Measurements from ENCODE around the gene TNFSF13B. TPM values are rescaled to one million over a fixed set of nuclear protein-coding genes. Genes with fewer than 3 reads are reported as not detected.

The TNFSF13B gene
- total RNA-seq (10 to 100 TPM; 22.8 to 82.1 (median 40.2) TPM), polyA plus RNA-seq (10 to 100 TPM in 1 of 3 donors, 1 to 10 TPM in 2; 7.7 to 15.2 (median 7.9) TPM)
- long read RNA-seq, donor 1, partial matches to known transcripts: 0 of 2 reads
- long read RNA-seq, donor 1, other reads (novel, unspliced or antisense): 0 of 2 reads
- long read RNA-seq, donor 2, transcript TNFSF13B-201 (6 exons, 2,582 nt): major isoform, 6 of 6 reads
- long read RNA-seq, donor 2, partial matches to known transcripts: 0 of 6 reads
- long read RNA-seq, donor 2, other reads (novel, unspliced or antisense): 0 of 6 reads

GRCh38 chr13:108269601-108270328, at the start of gene TNFSF13B:
Gene TNFSF13B, plus strand, starts transcription at chr13:108269718. Its CDS starts 178 bp downstream, at chr13:108269896.
- WGBS, 5 donors: 0 to 3% (median 1%) methylated on average over 12 to 16 of the region's 16 CpGs
- H3K27ac ChIP-seq: peak within 1 kb of the TSS; percentile 60 to 96 (median 88)
- TF ChIP-seq POLR2AphosphoS5 (IDR thresholded peaks at IDR 0.05) (peak; percentile 40 to 78 (median 72)), CTCF (IDR thresholded peaks at IDR 0.05 in 8 of 11, conservative IDR thresholded peaks at IDR 0.05 in 3 of 11) (peak in 3 of 11 experiments; percentile 3 to 16 (median 13)), POLR2A (IDR thresholded peaks at IDR 0.05) (no peak)
- DNase-seq: peak; percentile 93
- H3K9me3 ChIP-seq: no peaks in the 10 kb centered on the region
- intact Hi-C loops (cut with DNase I; ENCODE audit: low total_unique reads): no loop called here
- H3K36me3 ChIP-seq: no peaks in the 10 kb centered on the region
- peaks cover 11 to 91% (median 48%) of the 10 kb centered on the region in 6 donors for H3K4me1 ChIP-seq
- no peaks in the 10 kb centered on the region for H3K27me3 ChIP-seq (replicated peaks in 1 of 7)
- H3K4me3 ChIP-seq: peak within 1 kb of the TSS; percentile 24 to 68 (median 51)

- Histone ChIP-seq H3K4me3 (peak overlapping the region in 2 of 8 donors; percentile 91 to 94), H3K27ac (peak overlapping the region in 2 of 8 donors; percentile 88 to 95), H3K27me3 (replicated peaks in 1 of 7) (no peaks in the 10 kb centered on the region), H3K36me3 (no peaks in the 10 kb centered on the region), H3K4me1 (peaks cover 38 to 90% (median 71%) of the 10 kb centered on the region in 6 donors), H3K9me3 (no peaks in the 10 kb centered on the region)
- intact Hi-C loops (cut with DNase I; ENCODE audit: low total_unique reads): no loop called here
- no peak for DNase-seq
- WGBS, 5 donors: 36 to 53% (median 44%) methylated on average over 1 of the region's 1 CpG
- TF ChIP-seq POLR2A (IDR thresholded peaks at IDR 0.05): no peak
- TF ChIP-seq POLR2AphosphoS5 (IDR thresholded peaks at IDR 0.05): no peak
- no peak for TF ChIP-seq CTCF (IDR thresholded peaks at IDR 0.05 in 8 of 11, conservative IDR thresholded peaks at IDR 0.05 in 3 of 11)
These were observed 49.5 kb upstream of the TNFSF13B start for GRCh38 chr13:108220041-108220440.

- no peaks in the 10 kb centered on the region for H3K9me3 ChIP-seq
- no peaks in the 10 kb centered on the region for H3K27me3 ChIP-seq (replicated peaks in 1 of 7)
- TF ChIP-seq POLR2AphosphoS5 (IDR thresholded peaks at IDR 0.05): no peak
- TF ChIP-seq CTCF (IDR thresholded peaks at IDR 0.05 in 8 of 11, conservative IDR thresholded peaks at IDR 0.05 in 3 of 11): no peak
- H3K27ac ChIP-seq: no peak overlapping the region
- no peak overlapping the region for H3K4me3 ChIP-seq
- H3K4me1 ChIP-seq: peaks cover 32 to 100% (median 72%) of the 10 kb centered on the region in 6 donors
- intact Hi-C loops (cut with DNase I; ENCODE audit: low total_unique reads): no loop called here
- H3K36me3 ChIP-seq: peaks cover 0 to 3% (median 0%) of the 10 kb centered on the region in 6 donors
- no peak for DNase-seq
- 71 to 87% (median 84%) methylated on average over 7 of the region's 7 CpGs for WGBS, 5 donors
These were observed 45.6 kb upstream of the TNFSF13B start for GRCh38 chr13:108223687-108224503.

All from spleen (tissue), 13 donors.